ENCODE measurements around the gene PPHLN1.
"Not testable (repeated sequence)": the region's sequence is repeated elsewhere in the genome, so short reads cannot be mapped to it uniquely, and the experiment has no call there.

PPHLN1 gene

DNA sequence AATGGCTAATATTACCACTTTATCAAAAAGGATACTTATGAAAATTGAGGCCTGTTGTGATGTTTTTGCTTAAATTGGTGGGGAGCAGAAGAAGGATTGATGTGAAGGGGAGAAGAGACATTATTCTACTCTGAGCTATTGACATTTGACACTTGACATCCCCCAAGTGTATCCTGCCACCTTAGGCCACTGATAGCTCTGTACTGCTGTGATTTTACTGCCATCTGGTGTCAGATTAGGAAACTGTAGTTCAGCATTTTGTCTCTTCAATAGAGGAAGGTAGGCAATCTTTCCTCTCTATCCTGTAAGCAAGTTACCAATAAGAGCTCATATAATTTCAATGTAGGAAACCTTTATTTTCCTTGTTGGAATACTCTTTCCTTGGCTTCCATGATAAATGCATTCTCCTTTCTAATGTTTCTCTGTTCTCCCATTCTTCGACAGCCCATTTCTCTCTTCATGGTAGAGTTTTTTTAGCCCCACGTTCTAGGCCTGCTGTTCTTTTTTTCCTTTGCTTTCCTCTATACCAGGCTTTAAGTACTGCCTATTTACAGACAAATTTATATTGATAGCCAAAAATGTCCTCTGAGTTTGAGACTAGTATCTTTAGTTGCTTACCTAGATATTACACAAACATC is 46.3 kb downstream of the PPHLN1 start:
- DNase-seq (ENCODE audit: low spot score) = peak; percentile 34

DNA sequence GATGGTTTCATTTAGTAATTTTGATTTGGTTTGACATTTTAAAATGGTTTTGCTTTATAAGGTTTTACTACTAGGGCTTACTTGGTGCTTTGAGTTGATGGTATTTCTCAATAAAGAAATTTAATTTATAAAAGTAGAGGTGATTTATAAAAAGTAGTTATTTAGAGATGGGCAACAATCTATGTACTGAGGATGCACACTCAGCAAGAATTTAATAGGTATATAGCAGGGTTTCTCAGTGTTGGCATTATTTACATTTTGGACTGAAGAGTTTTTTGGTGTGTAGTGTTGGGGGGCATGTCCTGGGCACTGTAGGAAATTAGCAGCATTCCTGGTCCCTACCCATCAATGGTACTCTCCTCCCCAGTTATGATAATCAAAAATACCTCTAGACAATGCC is 47.7 kb downstream of the PPHLN1 start:
- no peak for DNase-seq (ENCODE audit: low spot score)

DNA sequence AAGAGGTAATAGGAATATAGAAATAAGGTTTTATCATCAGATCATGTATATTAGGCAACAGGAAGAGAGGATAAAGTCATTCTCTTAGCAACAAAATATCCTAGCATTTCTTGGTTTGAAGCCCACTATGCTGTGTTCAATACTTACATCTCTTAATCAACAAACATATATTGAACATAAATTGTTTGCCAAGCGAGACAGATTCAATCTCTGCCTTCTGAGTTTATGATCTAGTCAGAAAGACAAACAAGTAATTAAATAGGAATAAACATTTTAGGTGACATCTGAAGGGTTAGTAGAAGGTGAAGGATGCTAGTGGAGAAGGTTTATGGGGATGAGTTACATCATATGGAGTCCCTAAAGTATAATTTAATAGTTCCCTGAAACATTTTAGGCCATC is 54.8 kb downstream of the PPHLN1 start:
- DNase-seq (ENCODE audit: low spot score) = no peak

DNA sequence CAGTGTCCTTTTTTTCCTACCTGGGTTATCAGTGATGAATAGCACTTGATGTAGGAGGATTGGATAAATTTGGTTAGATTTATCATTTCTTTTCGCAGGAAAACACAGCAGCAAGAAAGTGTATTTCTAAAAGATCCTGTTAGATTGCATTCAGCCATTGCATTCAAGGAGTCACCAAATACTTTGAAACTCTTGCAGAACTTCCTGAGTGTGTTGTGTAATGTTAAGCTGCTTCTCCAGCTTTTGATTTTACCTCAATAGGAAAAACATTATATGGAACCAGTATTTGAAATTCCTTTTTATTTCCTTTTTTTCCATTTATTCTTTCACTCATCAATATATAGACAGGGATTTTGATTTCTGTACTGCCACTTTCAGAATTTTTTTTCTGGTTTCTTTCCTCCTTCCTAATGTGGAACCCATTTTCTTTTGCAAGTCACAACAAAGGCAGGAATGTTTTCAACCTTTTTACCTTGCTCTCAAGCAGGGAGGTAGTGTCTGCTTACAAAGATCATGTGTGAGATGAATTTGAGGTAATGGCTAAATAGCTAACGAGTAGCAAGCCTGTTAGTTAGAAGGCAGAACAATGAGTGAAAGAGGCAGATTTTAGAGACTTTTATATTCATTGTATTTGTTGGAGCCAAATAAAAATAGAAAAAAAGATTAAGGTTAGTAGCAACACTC is 56.2 kb downstream of the PPHLN1 start:
- DNase-seq (ENCODE audit: low spot score) = no peak

DNA sequence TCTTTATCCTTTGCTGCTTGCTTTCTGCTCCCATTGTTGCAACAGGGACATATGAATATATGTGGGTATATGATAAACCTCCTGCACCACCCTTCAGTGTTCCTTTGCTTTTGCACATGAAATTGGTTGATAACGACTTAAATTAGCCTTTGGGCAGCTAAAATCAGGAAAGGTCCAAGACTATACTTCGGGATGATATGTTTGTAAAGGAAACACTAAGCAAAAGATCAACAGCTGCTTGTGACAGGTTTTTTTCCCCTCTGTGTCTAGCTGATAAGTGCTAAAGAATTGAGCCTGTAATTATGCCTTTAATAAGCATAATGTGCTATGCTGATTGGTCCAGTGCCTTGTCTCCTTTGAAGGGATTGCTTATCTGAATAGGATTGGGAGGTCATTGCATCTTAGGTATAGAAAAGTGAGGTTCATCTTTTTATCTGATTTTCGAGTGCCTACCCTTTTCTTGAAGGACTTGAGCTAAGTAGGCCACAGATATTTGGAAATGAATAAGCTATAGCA is 59.4 kb downstream of the PPHLN1 start:
- DNase-seq (ENCODE audit: low spot score) = no peak

DNA sequence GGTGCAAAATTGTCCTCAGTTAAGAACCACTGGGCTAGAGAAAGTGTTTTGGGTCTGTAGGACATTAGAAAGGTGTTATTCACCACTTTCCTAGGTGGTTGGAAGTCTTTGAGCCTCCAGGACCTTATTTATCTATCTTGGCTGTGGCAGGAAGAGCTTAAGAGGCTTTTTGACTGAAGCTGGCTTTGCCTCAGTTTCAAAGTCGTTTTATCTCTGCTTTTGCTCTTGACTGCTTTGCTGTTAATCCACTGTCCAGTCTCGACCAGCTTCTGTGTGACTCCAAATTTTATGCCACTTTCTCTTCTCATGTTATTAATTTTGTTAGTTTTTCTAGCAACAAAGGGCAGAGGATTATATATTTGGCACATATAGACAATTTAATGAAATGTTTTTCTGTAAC is 60.3 kb downstream of the PPHLN1 start:
- no peak for DNase-seq (ENCODE audit: low spot score)

DNA sequence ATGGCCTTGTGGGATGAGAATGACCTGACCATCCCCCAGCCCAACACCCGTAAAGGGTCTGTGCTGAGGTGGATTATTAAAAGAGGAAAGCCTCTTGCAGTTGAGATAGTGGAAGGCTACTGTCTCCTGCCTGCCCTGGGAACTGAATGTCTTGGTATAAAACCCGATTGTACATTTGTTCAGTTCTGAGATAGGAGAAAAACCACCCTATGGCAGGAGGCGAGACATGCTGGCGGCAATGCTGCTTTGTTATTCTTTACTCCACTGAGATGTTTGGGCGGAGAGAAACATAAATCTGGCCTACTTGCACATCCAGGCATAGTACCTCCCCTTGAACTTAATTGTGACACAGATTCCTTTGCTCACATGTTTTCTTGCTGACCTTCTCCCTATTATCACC is 62.1 kb downstream of the PPHLN1 start:
- DNase-seq (ENCODE audit: low spot score) = not testable (repeated sequence)

DNA sequence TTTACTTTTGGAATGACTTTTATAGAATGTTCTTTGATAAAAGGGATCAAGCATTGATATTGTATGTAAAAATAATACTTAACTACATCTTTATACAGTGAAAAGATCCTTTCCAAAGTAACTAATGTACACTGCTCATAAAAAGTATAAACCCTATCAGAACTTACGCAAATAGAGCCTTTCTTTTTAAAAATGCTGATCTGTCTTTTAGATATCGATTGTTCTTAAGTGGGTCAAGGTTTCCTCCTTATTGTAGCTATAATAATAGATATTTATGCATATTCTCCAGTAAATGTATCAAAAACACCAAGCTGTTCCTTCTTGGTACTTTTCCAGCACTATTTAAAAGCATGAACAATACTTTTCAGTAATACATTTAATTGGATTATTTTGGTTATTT is 68.5 kb downstream of the PPHLN1 start:
- DNase-seq (ENCODE audit: low spot score) = no peak

DNA sequence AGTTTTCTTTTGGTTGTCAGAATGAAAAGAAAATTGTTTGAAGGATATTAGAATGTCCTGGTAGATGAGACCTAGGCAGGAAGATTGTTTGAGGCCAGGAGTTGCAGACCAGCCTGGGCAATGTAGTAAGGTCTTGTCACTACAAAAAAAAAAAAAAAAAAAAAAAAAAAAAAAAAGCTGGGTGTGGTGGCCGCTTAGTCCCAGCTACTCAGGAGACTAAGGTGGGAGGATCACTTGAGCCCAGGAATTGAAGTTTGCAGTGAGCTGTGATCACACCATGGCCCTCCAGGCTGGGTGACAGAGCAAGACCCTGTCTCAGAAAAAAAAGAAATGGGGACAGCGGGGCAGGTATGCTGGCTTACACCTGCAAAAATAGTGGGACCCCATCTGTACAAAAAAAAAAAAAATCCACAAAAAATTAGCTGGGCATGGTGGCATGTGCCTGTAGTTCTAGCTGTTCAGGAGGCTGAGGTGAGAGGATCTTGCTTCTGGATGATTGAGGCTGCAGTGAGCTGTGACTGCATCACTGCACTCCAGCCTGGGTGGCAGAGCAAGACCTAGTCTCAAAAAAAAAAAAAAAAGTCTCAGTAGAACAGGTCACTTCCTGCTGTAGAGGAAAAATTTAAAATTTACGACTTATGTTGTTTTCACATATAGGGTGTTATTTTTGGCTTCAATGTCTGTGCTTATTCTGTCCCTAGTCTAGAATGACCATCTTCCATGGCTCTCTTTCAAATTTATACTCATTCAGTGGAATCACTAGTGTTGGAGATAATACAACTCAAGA is 70.7 kb downstream of the PPHLN1 start:
- no peak for DNase-seq (ENCODE audit: low spot score)

DNA sequence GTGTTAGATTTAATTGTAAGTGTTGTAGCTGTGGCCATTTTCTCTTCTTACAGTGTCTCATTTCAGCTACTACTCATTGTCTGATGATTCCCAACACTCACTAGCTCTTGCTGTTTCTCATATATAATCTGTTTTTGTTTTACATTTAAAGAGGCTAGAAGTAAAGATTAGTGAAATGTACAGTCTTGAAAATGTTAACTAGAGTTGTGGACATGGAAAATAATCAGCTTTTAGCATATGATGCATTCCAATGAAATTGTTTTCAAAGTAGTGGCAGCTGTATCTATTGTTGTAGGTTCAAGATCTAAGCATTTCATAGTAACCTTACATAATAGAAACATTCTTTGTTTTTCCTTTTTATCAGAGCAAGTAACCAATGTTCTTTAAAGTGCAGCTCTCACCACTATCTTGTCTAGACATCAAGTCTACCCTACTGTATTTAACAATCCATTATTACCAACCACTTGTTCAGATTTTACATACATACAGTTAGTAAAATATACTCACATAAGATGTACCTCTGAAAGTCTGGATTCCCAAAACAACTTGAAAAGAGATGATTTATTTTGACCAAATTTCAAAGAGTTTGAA is 76.9 kb downstream of the PPHLN1 start:
- DNase-seq (ENCODE audit: low spot score) = no peak

DNA sequence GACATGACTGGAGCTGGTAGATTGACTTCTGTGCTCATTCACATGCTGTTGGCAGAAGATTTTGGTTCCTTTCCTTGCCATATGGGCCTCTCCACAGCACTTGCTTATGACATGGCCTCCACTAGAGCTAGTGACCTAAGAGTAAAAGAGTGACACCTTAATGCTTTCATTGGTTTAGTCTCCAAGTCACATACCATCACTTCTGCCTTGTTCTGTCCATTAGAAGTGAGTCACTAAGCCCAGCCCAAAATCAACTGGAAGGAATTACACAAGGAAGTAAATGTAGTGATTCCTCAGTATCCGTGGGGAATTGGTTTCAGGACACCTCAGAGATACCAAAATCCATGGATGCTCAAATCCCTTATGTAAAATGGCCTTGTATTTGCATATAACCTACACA is 81.3 kb downstream of the PPHLN1 start:
- no peak for DNase-seq (ENCODE audit: low spot score)

DNA sequence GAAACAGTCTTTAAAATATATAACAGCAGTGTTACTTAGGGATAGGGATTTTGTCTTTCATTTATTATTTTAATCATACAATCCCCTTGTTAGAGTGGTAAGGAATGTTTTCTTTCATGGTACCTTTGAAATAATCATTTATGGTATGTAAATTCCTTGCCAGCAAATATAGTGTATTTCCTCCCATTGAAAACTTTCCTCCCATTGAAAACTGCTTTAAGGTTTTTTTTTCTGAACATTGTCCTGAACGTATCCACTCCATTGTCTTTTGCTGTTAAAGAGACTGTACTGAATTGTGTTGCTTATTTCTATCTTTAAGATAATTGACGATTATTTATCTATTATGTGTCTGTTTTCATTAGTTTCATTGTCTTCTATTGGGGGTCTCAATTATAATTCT is 83.5 kb downstream of the PPHLN1 start:
- DNase-seq (ENCODE audit: low spot score) = no peak

DNA sequence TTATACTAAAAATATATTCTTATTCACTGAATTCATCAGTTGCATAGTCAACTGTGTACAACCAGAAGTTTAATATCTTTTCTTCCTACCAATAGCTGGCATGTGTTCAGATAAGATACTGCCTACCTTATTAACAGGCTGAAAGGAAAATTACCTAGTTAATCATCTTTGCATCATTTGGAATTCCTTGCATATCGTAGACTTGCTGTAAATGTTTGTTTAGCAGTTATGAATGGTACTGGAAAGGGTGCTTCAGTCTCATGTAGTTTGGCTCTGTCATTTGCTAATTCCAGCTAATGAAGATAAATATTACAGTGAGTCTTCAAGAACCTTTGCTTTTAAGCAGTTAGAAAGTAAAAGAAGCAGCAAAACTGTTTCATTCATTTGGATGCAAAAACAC is 84.4 kb downstream of the PPHLN1 start:
- DNase-seq (ENCODE audit: low spot score) = no peak

DNA sequence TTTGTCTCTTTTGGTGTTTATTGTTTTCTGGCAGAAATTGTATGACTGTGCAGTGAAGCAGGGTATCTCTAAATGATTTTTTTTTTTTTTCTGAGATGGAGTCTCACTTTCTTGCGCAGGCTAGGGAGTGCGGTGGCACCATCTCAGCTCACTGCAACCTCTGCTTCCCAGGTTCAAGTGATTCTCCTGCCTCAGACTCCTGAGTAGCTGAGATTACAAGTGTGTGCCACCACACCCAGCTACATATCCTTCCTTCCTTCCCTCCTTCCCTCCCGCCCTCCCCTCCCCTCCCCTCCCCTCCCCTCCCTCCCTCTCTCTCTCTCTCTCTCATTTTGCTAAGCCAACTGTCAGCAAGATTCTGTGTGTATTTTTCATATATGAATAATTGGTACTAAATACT is 94.4 kb downstream of the PPHLN1 start:
- no peak for DNase-seq (ENCODE audit: low spot score)

DNA sequence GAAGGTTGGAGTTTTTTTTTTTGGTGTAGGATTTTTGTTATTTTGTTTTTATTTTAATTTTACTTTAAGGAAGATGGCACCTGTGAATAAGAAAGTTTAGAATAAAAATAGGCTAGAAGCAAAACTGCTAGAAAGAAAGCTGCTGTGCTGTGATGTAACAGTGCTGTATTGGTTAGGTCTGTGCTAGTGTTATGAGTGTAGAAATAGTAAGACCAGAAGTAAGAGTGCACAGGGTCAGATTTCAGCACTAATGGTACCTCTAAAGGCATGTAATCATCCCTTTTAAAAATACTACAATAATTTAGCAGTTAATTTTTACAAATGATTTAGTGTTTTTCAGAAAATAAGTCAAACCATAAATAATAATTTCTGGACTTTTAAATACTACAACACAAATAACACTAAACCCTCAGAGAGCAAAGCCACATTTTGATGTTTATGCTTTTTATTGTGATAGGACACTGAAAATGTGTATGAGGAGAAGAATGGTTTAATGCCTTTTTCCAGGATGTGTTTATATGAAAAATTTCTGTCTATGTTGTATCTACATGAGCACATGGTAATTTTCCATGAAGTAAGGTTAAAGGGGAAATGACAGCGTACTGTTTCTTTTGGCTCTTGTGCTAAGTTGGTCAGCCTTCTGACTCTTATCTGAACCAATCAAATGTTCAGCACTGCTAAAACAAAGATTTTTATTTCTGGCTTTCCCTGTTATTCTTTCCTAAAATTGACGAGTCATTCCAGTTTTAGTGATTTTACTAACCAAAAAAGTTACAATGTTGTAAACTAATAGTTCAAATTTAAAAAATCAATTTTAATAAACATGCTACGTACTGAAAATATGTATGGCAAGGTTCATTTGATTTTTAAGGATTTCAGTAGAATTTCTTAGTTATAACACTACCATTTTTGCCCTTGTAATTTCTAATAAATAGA is 96.1 kb downstream of the PPHLN1 start:
- DNase-seq (ENCODE audit: low spot score) = peak; percentile 66

DNA sequence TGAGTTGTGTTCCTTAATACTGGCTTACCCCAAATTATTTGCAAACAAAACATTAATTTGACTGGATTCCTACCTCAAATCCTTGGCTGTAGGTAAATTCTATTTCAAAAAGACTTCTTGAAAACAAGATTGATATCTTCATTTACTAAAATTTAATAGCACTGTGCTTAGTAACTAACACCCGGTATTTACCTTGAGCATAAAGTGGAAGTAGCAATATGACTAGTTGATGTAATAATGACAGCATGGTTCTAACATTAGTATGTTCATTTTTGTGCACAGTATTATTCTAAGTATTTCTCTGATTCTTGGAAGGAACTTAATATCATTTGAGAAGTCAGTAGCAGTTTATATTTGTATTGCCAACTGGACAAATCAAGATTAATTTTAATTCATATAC is 96.8 kb downstream of the PPHLN1 start:
- DNase-seq (ENCODE audit: low spot score) = no peak

DNA sequence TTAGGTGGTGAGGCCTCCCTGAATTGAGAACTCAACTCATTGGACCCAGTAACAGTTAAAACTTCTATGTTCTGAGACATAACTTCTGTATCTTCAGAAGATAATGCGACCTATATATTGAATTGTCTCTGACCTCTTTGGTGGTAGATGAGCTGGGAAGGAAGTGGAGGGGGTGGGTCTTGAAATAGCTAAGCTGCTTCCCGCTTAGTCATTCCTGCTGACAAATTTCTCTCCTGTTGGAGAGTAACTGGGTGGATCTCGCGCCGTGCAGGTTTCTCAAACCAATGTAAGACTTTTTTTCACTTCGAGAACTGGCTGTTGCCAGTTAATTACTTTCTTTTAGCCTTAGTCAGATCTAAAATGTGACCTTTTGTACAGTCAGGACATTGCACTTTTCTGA is 100.8 kb downstream of the PPHLN1 start:
- DNase-seq (ENCODE audit: low spot score) = no peak

DNA sequence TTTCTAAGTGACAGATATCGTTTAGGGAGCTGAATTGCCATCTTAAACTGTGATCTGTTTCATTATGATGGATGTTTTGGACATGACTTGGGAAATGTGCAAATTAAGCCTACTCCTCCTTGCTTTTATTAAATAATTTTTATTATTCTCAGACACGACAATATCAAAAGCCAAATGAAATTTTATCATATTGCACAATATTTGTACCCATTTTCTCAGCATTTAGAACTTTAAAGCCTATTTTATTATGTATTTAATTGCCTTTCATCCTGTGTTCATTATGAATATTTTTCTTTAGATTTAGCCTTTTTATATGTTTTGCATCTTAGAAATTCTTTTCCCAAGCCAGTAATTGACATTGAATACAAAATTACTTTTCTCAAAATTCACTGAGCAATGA is 102.9 kb downstream of the PPHLN1 start:
- no peak for DNase-seq (ENCODE audit: low spot score)

DNA sequence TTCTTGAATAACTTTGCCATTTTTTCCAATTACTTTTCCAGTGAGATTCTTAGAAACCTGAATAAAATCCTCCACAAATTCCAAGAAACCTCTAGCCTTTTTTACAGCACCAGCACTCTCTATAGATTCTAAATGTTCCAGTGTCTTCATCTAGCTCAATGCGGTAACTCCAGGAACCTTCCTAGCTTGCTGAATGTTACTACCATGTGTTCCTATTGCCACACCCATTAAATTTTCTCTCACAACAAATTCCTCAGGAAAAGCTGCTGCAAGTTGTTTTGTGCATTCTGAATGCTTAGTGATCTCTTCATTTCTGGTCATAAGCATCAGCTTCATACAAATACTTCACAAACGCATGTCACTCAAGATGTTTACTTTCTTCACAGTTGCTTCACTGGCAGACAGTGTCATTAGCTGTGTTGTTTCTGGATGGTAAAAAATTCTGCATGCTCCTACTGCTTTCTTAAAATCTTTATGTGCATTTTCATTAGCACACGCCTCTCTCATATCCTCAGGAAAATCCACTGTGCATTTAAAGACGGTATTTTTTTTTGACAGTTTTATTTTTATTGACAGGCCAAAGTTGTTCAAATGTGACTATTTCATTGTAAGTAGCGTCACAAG is 106.7 kb downstream of the PPHLN1 start:
- no peak for DNase-seq (ENCODE audit: low spot score)

DNA sequence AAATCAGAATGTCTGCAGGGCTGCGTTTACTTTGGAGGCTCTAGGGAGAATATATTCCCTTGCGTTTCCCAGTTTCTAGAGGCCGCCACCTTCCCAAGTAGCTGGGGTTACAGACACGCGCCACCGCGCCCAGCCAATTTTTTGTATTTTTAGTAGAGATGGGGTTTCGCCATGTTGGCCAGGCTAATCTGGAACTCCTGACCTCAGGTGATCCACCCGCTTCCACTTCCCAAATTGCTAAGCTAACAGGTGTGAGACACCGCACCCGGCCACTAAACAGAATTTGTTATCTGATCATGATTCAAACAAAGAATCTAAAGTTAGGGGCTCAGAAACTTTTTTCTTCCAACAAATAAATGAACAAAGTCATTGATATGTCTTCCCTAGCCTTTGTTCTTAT is 114.6 kb downstream of the PPHLN1 start:
- no peak for DNase-seq (ENCODE audit: low spot score)

DNA sequence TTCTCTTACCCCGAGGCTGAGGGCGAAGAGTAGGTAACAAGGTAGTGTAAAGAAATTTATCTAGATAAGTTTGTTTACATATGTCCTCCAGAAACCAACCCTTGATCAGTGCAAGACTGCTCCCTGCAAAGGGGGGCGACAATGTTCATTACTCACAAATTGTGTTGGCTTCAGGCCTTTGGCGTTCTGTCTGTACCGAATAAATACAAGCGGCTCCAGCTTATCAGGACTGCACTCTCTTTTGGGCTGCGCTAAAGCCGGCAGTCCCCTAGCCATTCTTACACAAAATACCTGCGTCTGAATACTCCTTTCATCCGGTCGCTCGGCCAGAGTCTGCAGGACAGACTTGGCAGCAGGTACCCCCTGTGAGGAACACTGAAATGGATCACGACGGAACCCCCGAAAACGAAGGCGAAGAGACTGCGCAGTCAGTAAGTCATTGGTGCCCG is 116.4 kb downstream of the PPHLN1 start:
- DNase-seq (ENCODE audit: low spot score) = no peak
